ENCODE measurements around the gene TOMM70. TPM values are rescaled to one million over a fixed set of nuclear protein-coding genes. Genes with fewer than 3 reads are reported as not detected.
"Not testable (repeated sequence)": the region's sequence is repeated elsewhere in the genome, so short reads cannot be mapped to it uniquely, and the experiment has no call there.

TOMM70 gene
- total RNA-seq, 1 donor: 40.9 TPM

- peaks cover 18% of the 10 kb centered on the region for H3K4me1 ChIP-seq (ENCODE audit: insufficient read depth, low read length)
- no peaks in the 10 kb centered on the region for H3K27me3 ChIP-seq (ENCODE audit: insufficient read depth, low read length)
- no peak overlapping the region for H3K4me3 ChIP-seq (ENCODE audit: low read length)
- no peaks in the 10 kb centered on the region for H3K9me3 ChIP-seq (ENCODE audit: low read depth, low read length)
Measured at GRCh38 chr3:100333051-100333450, 67.8 kb downstream of the TOMM70 start.

- H3K9me3 ChIP-seq (ENCODE audit: low read depth, low read length): no peaks in the 10 kb centered on the region
- H3K27me3 ChIP-seq (ENCODE audit: insufficient read depth, low read length): no peaks in the 10 kb centered on the region
- no peak overlapping the region for H3K4me3 ChIP-seq (ENCODE audit: low read length)
- H3K4me1 ChIP-seq (ENCODE audit: insufficient read depth, low read length): peaks cover 18% of the 10 kb centered on the region
Measured at GRCh38 chr3:100331660-100332059, 69.2 kb downstream of the TOMM70 start.

- Histone ChIP-seq H3K9me3 (ENCODE audit: low read depth, low read length) (no peaks in the 10 kb centered on the region), H3K4me1 (ENCODE audit: insufficient read depth, low read length) (peaks cover 15% of the 10 kb centered on the region), H3K4me3 (ENCODE audit: low read length) (no peak overlapping the region), H3K27me3 (ENCODE audit: insufficient read depth, low read length) (no peaks in the 10 kb centered on the region)
Measured at GRCh38 chr3:100330651-100331050, 70.2 kb downstream of the TOMM70 start.

GRCh38 chr3:100329800-100330489 is 70.9 kb downstream of the TOMM70 start:
- peaks cover 10% of the 10 kb centered on the region for H3K4me1 ChIP-seq (ENCODE audit: insufficient read depth, low read length)
- H3K9me3 ChIP-seq (ENCODE audit: low read depth, low read length): no peaks in the 10 kb centered on the region
- no peaks in the 10 kb centered on the region for H3K27me3 ChIP-seq (ENCODE audit: insufficient read depth, low read length)
- no peak overlapping the region for H3K4me3 ChIP-seq (ENCODE audit: low read length)

- H3K9me3 ChIP-seq (ENCODE audit: low read depth, low read length); H3K4me3 ChIP-seq (ENCODE audit: low read length); H3K27me3 ChIP-seq (ENCODE audit: insufficient read depth, low read length); H3K4me1 ChIP-seq (ENCODE audit: insufficient read depth, low read length): not testable (repeated sequence)
Measured at GRCh38 chr3:100327377-100327776, 73.5 kb downstream of the TOMM70 start.

GRCh38 chr3:100325827-100326226 is 75.1 kb downstream of the TOMM70 start:
- H3K9me3 ChIP-seq (ENCODE audit: low read depth, low read length): no peaks in the 10 kb centered on the region
- H3K27me3 ChIP-seq (ENCODE audit: insufficient read depth, low read length): no peaks in the 10 kb centered on the region
- no peaks in the 10 kb centered on the region for H3K4me1 ChIP-seq (ENCODE audit: insufficient read depth, low read length)
- no peak overlapping the region for H3K4me3 ChIP-seq (ENCODE audit: low read length)

GRCh38 chr3:100324044-100324443 is 76.8 kb downstream of the TOMM70 start:
- H3K4me1 ChIP-seq (ENCODE audit: insufficient read depth, low read length): no peaks in the 10 kb centered on the region
- no peaks in the 10 kb centered on the region for H3K27me3 ChIP-seq (ENCODE audit: insufficient read depth, low read length)
- no peaks in the 10 kb centered on the region for H3K9me3 ChIP-seq (ENCODE audit: low read depth, low read length)
- no peak overlapping the region for H3K4me3 ChIP-seq (ENCODE audit: low read length)

GRCh38 chr3:100319951-100320350 is 80.9 kb downstream of the TOMM70 start:
- Histone ChIP-seq H3K9me3 (ENCODE audit: low read depth, low read length) (no peaks in the 10 kb centered on the region), H3K27me3 (ENCODE audit: insufficient read depth, low read length) (no peaks in the 10 kb centered on the region), H3K4me3 (ENCODE audit: low read length) (no peak overlapping the region), H3K4me1 (ENCODE audit: insufficient read depth, low read length) (peaks cover 5% of the 10 kb centered on the region)

- Histone ChIP-seq H3K27me3 (ENCODE audit: insufficient read depth, low read length) (no peaks in the 10 kb centered on the region), H3K9me3 (ENCODE audit: low read depth, low read length) (no peaks in the 10 kb centered on the region), H3K4me3 (ENCODE audit: low read length) (no peak overlapping the region), H3K4me1 (ENCODE audit: insufficient read depth, low read length) (peaks cover 5% of the 10 kb centered on the region)
Measured at GRCh38 chr3:100317912-100318311, 83.0 kb downstream of the TOMM70 start.

GRCh38 chr3:100316641-100317069 is 84.2 kb downstream of the TOMM70 start:
- H3K27me3 ChIP-seq (ENCODE audit: insufficient read depth, low read length): no peaks in the 10 kb centered on the region
- no peak overlapping the region for H3K4me3 ChIP-seq (ENCODE audit: low read length)
- peaks cover 5% of the 10 kb centered on the region for H3K4me1 ChIP-seq (ENCODE audit: insufficient read depth, low read length)
- no peaks in the 10 kb centered on the region for H3K9me3 ChIP-seq (ENCODE audit: low read depth, low read length)

Other genes with a start within 250 kb of the TOMM70 start
- gene TBC1D23, start 140.1 kb downstream of the TOMM70 start, total RNA-seq: 43.4 TPM
- 14.8 TPM for gene NIT2, start 66.3 kb downstream of the TOMM70 start, total RNA-seq
- gene LNP1, start 450 bp upstream of the TOMM70 start, total RNA-seq: 1.7 TPM
- 0.73 TPM for gene TMEM45A, start 91.5 kb upstream of the TOMM70 start, total RNA-seq
- not detected for gene ADGRG7, start 208.5 kb upstream of the TOMM70 start, total RNA-seq